ENCODE data around the gene PIR.

PIR gene

DNA sequence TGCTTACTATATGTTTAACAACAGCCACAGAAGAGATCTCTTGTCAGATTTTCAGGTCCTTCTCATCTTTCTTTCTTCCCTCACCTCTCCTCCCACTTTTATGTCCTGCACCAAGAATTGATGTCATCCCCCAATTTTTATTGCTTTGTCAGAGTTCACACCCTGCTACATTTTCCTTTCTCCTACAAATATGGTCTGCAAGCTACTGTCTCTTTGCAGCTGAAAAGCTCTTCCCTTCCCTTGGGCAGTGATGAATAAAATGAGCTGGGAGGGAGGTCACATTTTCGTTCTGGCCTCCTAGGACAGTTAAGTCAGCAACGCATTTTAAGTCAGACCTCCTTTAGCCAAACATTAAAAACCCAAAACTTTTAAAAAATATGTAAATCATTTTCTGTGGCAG lies 82.2 kb downstream of the PIR start:
- TF ChIP-seq SALL2 (tag by site-specific recombination; IDR thresholded peaks at IDR 0.05; ENCODE audit: borderline replicate concordance): no peak
- no peak for TF ChIP-seq ZNF274 (IDR thresholded peaks at IDR 0.05; ENCODE audit: low read length)
- no peak for TF ChIP-seq ZNF274 (tag by site-specific recombination; IDR thresholded peaks at IDR 0.05; ENCODE audit: borderline replicate concordance)
- TF ChIP-seq ZNF19 (tag by site-specific recombination; IDR thresholded peaks at IDR 0.05; ENCODE audit: low read depth): no peak
- TF ChIP-seq, protein P1, sequence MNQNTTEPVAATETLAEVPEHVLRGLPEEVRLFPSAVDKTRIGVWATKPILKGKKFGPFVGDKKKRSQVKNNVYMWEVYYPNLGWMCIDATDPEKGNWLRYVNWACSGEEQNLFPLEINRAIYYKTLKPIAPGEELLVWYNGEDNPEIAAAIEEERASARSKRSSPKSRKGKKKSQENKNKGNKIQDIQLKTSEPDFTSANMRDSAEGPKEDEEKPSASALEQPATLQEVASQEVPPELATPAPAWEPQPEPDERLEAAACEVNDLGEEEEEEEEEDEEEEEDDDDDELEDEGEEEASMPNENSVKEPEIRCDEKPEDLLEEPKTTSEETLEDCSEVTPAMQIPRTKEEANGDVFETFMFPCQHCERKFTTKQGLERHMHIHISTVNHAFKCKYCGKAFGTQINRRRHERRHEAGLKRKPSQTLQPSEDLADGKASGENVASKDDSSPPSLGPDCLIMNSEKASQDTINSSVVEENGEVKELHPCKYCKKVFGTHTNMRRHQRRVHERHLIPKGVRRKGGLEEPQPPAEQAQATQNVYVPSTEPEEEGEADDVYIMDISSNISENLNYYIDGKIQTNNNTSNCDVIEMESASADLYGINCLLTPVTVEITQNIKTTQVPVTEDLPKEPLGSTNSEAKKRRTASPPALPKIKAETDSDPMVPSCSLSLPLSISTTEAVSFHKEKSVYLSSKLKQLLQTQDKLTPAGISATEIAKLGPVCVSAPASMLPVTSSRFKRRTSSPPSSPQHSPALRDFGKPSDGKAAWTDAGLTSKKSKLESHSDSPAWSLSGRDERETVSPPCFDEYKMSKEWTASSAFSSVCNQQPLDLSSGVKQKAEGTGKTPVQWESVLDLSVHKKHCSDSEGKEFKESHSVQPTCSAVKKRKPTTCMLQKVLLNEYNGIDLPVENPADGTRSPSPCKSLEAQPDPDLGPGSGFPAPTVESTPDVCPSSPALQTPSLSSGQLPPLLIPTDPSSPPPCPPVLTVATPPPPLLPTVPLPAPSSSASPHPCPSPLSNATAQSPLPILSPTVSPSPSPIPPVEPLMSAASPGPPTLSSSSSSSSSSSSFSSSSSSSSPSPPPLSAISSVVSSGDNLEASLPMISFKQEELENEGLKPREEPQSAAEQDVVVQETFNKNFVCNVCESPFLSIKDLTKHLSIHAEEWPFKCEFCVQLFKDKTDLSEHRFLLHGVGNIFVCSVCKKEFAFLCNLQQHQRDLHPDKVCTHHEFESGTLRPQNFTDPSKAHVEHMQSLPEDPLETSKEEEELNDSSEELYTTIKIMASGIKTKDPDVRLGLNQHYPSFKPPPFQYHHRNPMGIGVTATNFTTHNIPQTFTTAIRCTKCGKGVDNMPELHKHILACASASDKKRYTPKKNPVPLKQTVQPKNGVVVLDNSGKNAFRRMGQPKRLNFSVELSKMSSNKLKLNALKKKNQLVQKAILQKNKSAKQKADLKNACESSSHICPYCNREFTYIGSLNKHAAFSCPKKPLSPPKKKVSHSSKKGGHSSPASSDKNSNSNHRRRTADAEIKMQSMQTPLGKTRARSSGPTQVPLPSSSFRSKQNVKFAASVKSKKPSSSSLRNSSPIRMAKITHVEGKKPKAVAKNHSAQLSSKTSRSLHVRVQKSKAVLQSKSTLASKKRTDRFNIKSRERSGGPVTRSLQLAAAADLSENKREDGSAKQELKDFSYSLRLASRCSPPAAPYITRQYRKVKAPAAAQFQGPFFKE (tag by site-specific recombination; IDR thresholded peaks at IDR 0.05; ENCODE audit: borderline replicate concordance): no peak
- no peak for TF ChIP-seq PRDM10 (tag by site-specific recombination; IDR thresholded peaks at IDR 0.05)
- no peak for TF ChIP-seq ZNF146 (tag by site-specific recombination; IDR thresholded peaks at IDR 0.05)
- no peak for TF ChIP-seq KLF1 (tag by site-specific recombination; IDR thresholded peaks at IDR 0.05)
- TF ChIP-seq GLIS2 (tag by site-specific recombination; IDR thresholded peaks at IDR 0.05): no peak
- no peak for TF ChIP-seq ZNF2 (tag by site-specific recombination; IDR thresholded peaks at IDR 0.05)
- no peak for TF ChIP-seq GLI2 (tag by site-specific recombination; IDR thresholded peaks at IDR 0.05; ENCODE audit: borderline replicate concordance, low read depth)
- TF ChIP-seq ZNF184 (tag by site-specific recombination; IDR thresholded peaks at IDR 0.05): no peak
- TF ChIP-seq SP2 (tag by site-specific recombination; IDR thresholded peaks at IDR 0.05): no peak
- no peak for TF ChIP-seq ZNF768 (tag by site-specific recombination; IDR thresholded peaks at IDR 0.05)
- TF ChIP-seq ZNF76 (tag by site-specific recombination; IDR thresholded peaks at IDR 0.05; ENCODE audit: borderline replicate concordance, low read depth): no peak
- H3K4me1 ChIP-seq (ENCODE audit: control insufficient read depth, insufficient read depth, low read length): no peaks in the 10 kb centered on the region
- no peak overlapping the region for H3K27ac ChIP-seq (ENCODE audit: extremely low read depth, low read depth, low read length)
- H3K9me3 ChIP-seq (ENCODE audit: control insufficient read depth, insufficient read depth, low read depth, low read length): no peaks in the 10 kb centered on the region
- CTCF ChIA-PET: no interaction called here
- H3K36me3 ChIP-seq (ENCODE audit: control insufficient read depth in 2 of 2, insufficient read depth in 1 of 2, low read length in 2 of 2): no peaks in the 10 kb centered on the region
- POLR2A ChIA-PET: no interaction called here
- no peak overlapping the region for H3K4me3 ChIP-seq (ENCODE audit: low read depth, low read length)

GRCh38 chrX:15410430-15410829 lies 82.7 kb downstream of the PIR start:
- Histone ChIP-seq H3K27ac (ENCODE audit: extremely low read depth, low read depth, low read length) (no peak overlapping the region), H3K9me3 (ENCODE audit: control insufficient read depth, insufficient read depth, low read depth, low read length) (no peaks in the 10 kb centered on the region), H3K4me3 (ENCODE audit: low read depth, low read length) (no peak overlapping the region), H3K4me1 (ENCODE audit: control insufficient read depth, insufficient read depth, low read length) (no peaks in the 10 kb centered on the region), H3K36me3 (ENCODE audit: control insufficient read depth in 2 of 2, insufficient read depth in 1 of 2, low read length in 2 of 2) (no peaks in the 10 kb centered on the region)
- ChIA-PET POLR2A (no interaction called here), CTCF (no interaction called here)
- TF ChIP-seq EGR2 (tag by site-specific recombination; IDR thresholded peaks at IDR 0.05; ENCODE audit: low read depth) (no peak), ZNF133 (tag by site-specific recombination; IDR thresholded peaks at IDR 0.05) (no peak), ZNF433 (tag by site-specific recombination; IDR thresholded peaks at IDR 0.05; ENCODE audit: low read depth) (no peak), ZNF610 (tag by site-specific recombination; IDR thresholded peaks at IDR 0.05; ENCODE audit: borderline replicate concordance) (no peak), PRDM1 (tag by site-specific recombination; IDR thresholded peaks at IDR 0.05) (no peak), ZNF660 (tag by site-specific recombination; IDR thresholded peaks at IDR 0.05) (no peak), ZBTB17 (tag by site-specific recombination; IDR thresholded peaks at IDR 0.05) (no peak), ZNF23 (tag by site-specific recombination; IDR thresholded peaks at IDR 0.05; ENCODE audit: borderline replicate concordance) (no peak), ZNF221 (tag by site-specific recombination; IDR thresholded peaks at IDR 0.05; ENCODE audit: borderline replicate concordance) (no peak), ZNF394 (tag by site-specific recombination; IDR thresholded peaks at IDR 0.05; ENCODE audit: borderline replicate concordance) (no peak), ZNF202 (tag by site-specific recombination; IDR thresholded peaks at IDR 0.05; ENCODE audit: borderline replicate concordance) (no peak), ZFHX2 (tag by site-specific recombination; conservative IDR thresholded peaks at IDR 0.05) (no peak)

Data from HEK293 (cell line).